Gastroesophageal sphincter (tissue), 4 donors: ENCODE measurements around the gene ITIH3. TPM values are rescaled to one million over a fixed set of nuclear protein-coding genes. Genes with fewer than 3 reads are reported as not detected.

ENCODE experiments used
- ATAC-seq: fragments of 150-250 bp; one replicate; pipeline ENCODE4 v1.9.1; 2016; ENCODE audit warnings: mild to moderate bottlenecking, moderate library complexity
- H3K27ac ChIP-seq, 4 donors: fragments of 200-600 bp; sonication (generic) in 3 of 4; 1 replicate in 3 of 4; 2 replicates in 1 of 4; pipeline ENCODE4 v1.5.1; 2016 to 2019
- H3K27me3 ChIP-seq: fragments of 200-600 bp; sonication (generic); one replicate; pipeline ENCODE4 v1.5.1; 2019
- H3K36me3 ChIP-seq, 2 donors: fragments of 200-600 bp; sonication (generic); one replicate each; pipeline ENCODE4 v1.5.1; 2019; ENCODE audit warnings: control low read depth in 1 of 2
- H3K4me1 ChIP-seq, 3 donors: fragments of 200-600 bp; sonication (generic); 1 replicate in 2 of 3; 2 replicates in 1 of 3; pipeline ENCODE4 v1.5.1; 2016 to 2019; ENCODE audit warnings: control low read depth in 2 of 3
- H3K4me3 ChIP-seq, 2 donors: fragments of 200-600 bp; sonication (generic); one replicate each; pipeline ENCODE4 v1.5.1; 2019; ENCODE audit warnings: mild to moderate bottlenecking in 1 of 2, moderate library complexity in 1 of 2
- H3K9me3 ChIP-seq, 3 donors: fragments of 200-600 bp; sonication (generic); one replicate each; pipeline ENCODE4 v1.5.1; 2017 to 2019; ENCODE audit warnings: control low read depth in 2 of 3
- EP300 ChIP-seq: sonication (generic); formaldehyde crosslinking; IDR thresholded peaks from one replicate; pipeline ENCODE4 v1.6.1; 2017; ENCODE audit warnings: antibody characterized with exemption, mild to moderate bottlenecking
- POLR2A ChIP-seq, 2 donors: fragments of 450-650 bp; IDR thresholded peaks; one replicate each; pipeline ENCODE4 v1.6.1; 2017; ENCODE audit warnings: antibody characterized with exemption in 2 of 2, mild to moderate bottlenecking in 2 of 2, moderate library complexity in 1 of 2
- POLR2AphosphoS5 ChIP-seq: sonication (generic); formaldehyde crosslinking; IDR thresholded peaks from one replicate; pipeline ENCODE4 v1.6.1; 2017; ENCODE audit warnings: antibody characterized with exemption
- WGBS, 2 donors: methylation state at CpG; one replicate each; pipeline ENCODE4 v1.1.5; 2018; ENCODE audit warnings: low coverage in 1 of 2; 5-methylcytosine and 5-hydroxymethylcytosine counted together
- total RNA-seq, 4 donors: library from RNA; depleted of rRNA; stranded (reverse); fragments of >200 nt; gene quantifications; one replicate each; pipeline ENCODE4 v1.1.0, GENCODE V29; 2016
- TF ChIP-seq, protein P1 (sequence below), 4 experiments: fragments of 200-600 bp in 2 of 4; fragments of 450-650 bp in 2 of 4; sonication (generic) in 1 of 4; IDR thresholded peaks; one replicate each; pipeline ENCODE4 v1.5.1; 2017 to 2019; ENCODE audit warnings: antibody characterized with exemption in 4 of 4, mild to moderate bottlenecking in 2 of 4, moderate library complexity in 2 of 4

Gene ITIH3
- total RNA-seq, 4 donors from 2014 or later: 0.27 to 9.7 (median 0.89) TPM; not detected in 1

DNA sequence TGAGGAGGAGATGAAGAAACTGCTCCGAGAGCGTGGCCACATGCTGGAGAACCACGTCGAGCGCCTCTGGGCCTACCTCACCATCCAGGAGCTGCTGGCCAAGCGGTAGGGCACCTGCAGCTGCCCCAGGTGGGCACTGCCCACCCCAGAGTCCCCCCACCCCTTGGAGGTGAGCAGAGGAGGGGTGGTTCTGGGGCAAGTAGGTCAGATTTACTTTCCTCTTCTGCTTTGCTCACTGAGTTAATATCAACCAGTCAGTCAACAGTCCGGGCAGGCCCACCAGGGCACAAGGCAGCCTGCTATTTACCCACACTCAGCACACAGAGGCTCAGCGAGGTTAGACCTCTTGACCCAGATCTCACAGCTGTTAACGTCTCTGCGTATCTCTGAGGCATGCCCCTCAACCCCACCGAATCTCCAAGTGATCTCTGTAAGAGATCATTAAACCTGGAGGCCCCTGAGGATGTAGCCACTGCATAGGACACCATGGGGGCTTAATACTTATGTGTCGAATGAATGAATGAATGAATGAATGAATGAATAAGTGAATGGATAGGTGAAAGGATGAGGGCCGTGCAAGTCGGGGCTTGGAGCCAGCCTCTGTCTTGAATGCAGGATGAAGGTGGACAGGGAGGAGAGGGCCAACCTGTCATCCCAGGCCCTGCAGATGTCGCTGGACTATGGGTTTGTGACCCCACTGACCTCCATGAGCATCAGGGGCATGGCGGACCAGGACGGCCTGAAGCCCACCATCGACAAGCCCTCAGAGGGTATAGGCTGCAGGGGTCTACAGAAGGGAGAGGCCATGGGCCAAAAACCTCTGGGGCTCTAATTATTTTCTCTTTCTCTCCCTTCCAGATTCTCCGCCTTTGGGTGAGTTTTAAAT lies 8.0 kb upstream of the ITIH3 start:
- no peak for ATAC-seq
- TF ChIP-seq EP300: no peak
- TF ChIP-seq POLR2A (IDR thresholded peaks at IDR 0.05): no peak
- TF ChIP-seq, protein P1, sequence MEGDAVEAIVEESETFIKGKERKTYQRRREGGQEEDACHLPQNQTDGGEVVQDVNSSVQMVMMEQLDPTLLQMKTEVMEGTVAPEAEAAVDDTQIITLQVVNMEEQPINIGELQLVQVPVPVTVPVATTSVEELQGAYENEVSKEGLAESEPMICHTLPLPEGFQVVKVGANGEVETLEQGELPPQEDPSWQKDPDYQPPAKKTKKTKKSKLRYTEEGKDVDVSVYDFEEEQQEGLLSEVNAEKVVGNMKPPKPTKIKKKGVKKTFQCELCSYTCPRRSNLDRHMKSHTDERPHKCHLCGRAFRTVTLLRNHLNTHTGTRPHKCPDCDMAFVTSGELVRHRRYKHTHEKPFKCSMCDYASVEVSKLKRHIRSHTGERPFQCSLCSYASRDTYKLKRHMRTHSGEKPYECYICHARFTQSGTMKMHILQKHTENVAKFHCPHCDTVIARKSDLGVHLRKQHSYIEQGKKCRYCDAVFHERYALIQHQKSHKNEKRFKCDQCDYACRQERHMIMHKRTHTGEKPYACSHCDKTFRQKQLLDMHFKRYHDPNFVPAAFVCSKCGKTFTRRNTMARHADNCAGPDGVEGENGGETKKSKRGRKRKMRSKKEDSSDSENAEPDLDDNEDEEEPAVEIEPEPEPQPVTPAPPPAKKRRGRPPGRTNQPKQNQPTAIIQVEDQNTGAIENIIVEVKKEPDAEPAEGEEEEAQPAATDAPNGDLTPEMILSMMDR (IDR thresholded peaks at IDR 0.05): no peak
- no peak for TF ChIP-seq POLR2AphosphoS5
- no peaks in the 10 kb centered on the region for H3K4me1 ChIP-seq
- no peak overlapping the region for H3K4me3 ChIP-seq
- H3K27me3 ChIP-seq: peaks cover 8% of the 10 kb centered on the region
- 89 to 100% methylated on average over 4 to 14 of the region's 19 CpGs for WGBS, 2 donors
- no peak overlapping the region for H3K27ac ChIP-seq
- no peaks in the 10 kb centered on the region for H3K36me3 ChIP-seq
- H3K9me3 ChIP-seq: no peaks in the 10 kb centered on the region

DNA sequence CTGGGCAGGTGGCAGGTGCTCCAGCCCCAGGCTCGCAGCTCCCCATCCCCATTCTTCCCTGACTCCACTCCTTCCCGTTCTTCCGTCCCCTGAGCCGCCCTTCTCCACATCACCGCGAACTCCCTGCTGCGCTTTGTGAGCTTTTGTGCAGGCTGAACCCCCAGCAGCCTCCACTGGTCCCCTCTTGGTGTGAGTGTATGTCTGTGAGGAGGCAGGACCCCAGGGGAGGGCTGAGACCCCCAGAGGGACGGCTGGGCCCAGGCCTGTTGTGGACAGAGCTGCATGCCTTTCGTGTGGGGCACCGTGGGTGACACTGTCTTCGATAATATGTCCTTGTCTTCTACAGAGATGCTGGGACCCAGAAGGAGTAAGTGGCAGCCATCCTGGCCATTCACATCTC lies 7.3 kb upstream of the ITIH3 start:
- no peak for ATAC-seq

DNA sequence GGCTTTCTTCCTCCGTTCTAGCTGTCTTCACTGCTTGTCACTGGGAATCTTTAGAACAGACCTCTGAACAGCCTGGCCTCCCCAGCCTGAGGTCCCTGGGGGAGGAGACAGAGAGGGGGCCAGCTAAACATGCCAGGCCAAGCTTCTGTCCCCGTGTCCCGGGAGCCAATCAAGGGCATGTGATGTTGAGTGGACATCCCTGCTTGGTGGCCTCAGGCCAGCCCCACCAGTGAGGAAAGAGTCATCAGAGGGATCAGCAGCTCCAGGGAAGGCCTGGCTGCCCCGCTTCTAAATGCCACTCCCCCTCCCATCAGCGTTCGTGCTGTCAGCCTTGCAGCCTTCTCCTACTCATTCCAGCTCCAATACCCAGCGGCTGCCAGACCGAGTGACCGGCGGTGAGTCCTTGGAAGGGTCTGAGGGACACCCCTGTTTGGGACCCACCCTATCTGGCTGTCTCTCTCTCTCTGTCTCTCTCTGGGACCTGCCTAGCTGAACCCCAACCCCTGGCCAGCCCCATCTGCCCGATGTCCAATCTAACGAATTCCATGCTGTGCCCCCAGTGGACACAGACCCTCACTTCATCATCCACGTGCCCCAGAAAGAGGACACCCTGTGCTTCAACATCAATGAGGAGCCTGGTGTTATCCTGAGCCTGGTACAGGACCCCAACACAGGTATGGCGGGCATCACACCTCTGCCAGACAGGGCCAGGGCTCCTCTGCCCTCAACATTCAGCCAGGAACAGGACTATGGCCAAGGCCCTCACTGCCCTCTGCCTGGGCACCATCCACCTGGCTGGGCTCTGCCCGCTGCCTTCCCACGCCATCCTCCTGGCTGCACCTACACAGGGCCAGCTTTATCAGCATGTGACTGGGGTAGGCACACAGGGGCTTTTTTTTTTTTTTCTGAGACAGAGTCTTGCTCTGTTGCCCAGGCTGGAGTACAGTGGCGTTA lies 6.6 kb upstream of the ITIH3 start:
- H3K9me3 ChIP-seq: no peaks in the 10 kb centered on the region
- H3K27ac ChIP-seq: no peak overlapping the region
- no peaks in the 10 kb centered on the region for H3K27me3 ChIP-seq
- TF ChIP-seq, protein P1 (IDR thresholded peaks at IDR 0.05): no peak
- TF ChIP-seq EP300 (no peak), POLR2A (IDR thresholded peaks at IDR 0.05) (no peak), POLR2AphosphoS5 (no peak)
- no peaks in the 10 kb centered on the region for H3K4me1 ChIP-seq
- no peak overlapping the region for H3K4me3 ChIP-seq
- no peaks in the 10 kb centered on the region for H3K36me3 ChIP-seq
- WGBS, 2 donors: 60% methylated on average over 8 of the region's 17 CpGs; no CpG with 5 or more reads in 1 of the 2 donors
- ATAC-seq: peak; percentile 28

More for the DNA sequence above, 7.3 kb upstream of the ITIH3 start:
- H3K27me3 ChIP-seq: peaks cover 5% of the 10 kb centered on the region
- WGBS, 2 donors: 63 to 96% methylated on average over 3 to 8 of the region's 11 CpGs
- no peak overlapping the region for H3K27ac ChIP-seq
- no peak for TF ChIP-seq POLR2A (IDR thresholded peaks at IDR 0.05)
- H3K4me1 ChIP-seq: no peaks in the 10 kb centered on the region
- H3K4me3 ChIP-seq: no peak overlapping the region
- no peaks in the 10 kb centered on the region for H3K36me3 ChIP-seq
- no peaks in the 10 kb centered on the region for H3K9me3 ChIP-seq

DNA sequence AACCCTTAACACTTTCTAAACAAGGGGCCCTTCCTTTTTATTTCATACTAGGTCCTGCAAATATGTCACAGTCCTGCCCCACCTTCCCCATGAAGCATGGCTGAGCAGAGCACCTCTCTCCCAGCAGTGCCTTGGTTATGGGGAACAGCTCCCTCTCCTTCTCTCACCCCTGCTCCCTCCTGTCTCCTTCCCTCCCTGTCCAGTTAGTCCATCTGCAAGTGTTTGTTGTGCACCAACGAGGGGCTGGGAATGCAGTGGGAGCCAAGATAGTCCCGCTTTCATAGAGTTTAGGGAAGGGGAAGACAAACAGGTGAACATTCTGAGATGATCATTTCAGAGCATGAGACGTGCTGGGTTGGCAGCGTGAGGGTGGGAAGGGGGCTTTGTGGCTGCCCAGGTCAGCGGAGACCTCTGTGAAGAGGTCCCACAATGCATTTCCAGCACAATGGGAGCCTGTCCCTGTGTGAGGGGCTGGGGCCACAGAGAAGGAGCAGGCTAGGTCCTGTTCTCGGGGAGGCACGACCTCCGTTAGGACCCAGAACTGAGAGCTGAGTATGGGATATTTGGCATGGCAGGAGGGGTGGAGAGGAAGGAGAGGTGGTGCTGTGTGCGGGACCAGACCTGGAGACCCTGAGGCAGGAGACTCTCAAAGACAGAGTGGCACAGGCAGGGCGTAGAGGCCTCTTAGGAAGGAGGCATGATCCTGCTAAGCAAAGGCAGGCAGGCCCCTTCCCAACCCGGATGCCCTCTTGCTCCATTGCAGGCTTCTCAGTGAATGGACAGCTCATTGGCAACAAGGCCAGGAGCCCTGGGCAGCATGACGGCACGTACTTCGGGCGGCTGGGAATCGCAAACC lies 5.5 kb upstream of the ITIH3 start:
- no peak for TF ChIP-seq POLR2A (IDR thresholded peaks at IDR 0.05)
- WGBS, 2 donors: 73 to 92% methylated on average over 4 to 12 of the region's 16 CpGs
- H3K27me3 ChIP-seq: no peaks in the 10 kb centered on the region
- no peaks in the 10 kb centered on the region for H3K9me3 ChIP-seq
- no peak overlapping the region for H3K27ac ChIP-seq
- no peak for ATAC-seq
- H3K4me3 ChIP-seq: no peak overlapping the region
- no peaks in the 10 kb centered on the region for H3K4me1 ChIP-seq
- no peaks in the 10 kb centered on the region for H3K36me3 ChIP-seq

DNA sequence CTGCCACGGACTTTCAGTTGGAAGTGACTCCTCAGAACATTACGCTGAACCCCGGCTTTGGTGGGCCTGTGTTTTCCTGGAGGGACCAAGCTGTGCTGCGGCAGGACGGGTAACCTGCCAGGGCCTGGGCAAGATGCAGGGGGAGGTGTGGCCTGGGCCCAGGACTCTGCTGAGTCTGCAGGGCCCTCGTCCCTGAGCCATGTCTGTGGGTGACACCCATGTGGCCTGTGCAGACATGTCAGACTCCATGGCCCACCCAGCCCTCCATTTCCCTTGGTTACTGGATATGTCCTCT lies 4.9 kb upstream of the ITIH3 start:
- ATAC-seq: no peak
- 100% methylated on average over 5 of the region's 6 CpGs; no CpG with 5 or more reads in 1 of the 2 donors for WGBS, 2 donors

More for the DNA sequence above, 4.9 kb upstream of the ITIH3 start:
- H3K27me3 ChIP-seq: no peaks in the 10 kb centered on the region
- TF ChIP-seq POLR2AphosphoS5 (no peak), POLR2A (IDR thresholded peaks at IDR 0.05) (no peak), EP300 (no peak)
- TF ChIP-seq, protein P1 (IDR thresholded peaks at IDR 0.05): no peak
- no peaks in the 10 kb centered on the region for H3K9me3 ChIP-seq
- no peaks in the 10 kb centered on the region for H3K36me3 ChIP-seq
- no peaks in the 10 kb centered on the region for H3K4me1 ChIP-seq
- H3K4me3 ChIP-seq: no peak overlapping the region
- no peak overlapping the region for H3K27ac ChIP-seq
